ENCODE measurements around the gene DGKI.

DNA sequence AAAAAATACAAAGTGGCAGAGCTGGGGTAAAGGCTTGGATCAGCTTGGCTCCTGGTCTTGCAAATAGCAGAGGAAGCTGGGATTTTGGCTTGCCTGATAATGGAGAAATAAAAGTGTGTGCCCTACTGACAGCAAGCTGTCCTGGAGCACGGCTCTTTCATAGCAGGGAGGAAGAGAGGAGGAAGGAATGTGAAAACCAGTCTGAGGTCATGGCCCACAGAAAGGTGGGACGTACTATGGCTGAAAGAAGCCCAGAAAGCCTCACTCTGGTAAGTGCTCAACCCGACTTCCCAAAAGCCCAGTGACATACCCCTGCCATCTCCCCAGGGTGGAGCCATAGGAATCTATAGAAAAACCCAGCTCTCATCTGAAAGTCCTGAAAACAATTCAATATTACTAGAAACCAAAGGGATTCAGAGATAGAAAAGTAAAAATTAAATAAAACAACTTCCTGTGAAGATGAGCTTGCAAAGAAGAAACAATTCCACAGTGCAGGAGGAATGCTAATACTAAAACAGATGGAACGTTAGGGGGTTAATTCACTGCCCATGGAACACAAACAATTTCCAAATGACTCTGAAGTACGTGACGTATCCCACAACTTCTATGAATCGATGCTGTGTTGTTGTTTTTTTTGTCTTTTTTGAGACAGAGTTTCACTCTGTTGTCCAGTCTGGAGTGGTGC, 256.6 kb downstream of the DGKI start:
- TF ChIP-seq ARHGAP35 (IDR thresholded peaks at IDR 0.05; ENCODE audit: partially characterized antibody) (no peak), FOSL1 (tag; conservative IDR thresholded peaks at IDR 0.05) (no peak), NFIC (IDR thresholded peaks at IDR 0.05) (no peak), POLR2A (conservative IDR thresholded peaks at IDR 0.05) (no peak), MAX (CRISPR knock-in tag; IDR thresholded peaks at IDR 0.05) (no peak), ZBTB33 (CRISPR knock-in tag; IDR thresholded peaks at IDR 0.05) (no peak), POLR3G (IDR thresholded peaks at IDR 0.05; ENCODE audit: extremely low read depth, insufficient read length, insufficient replicate concordance) (no peak), BHLHE40 (IDR thresholded peaks at IDR 0.05; ENCODE audit: low read length) (no peak), CTCF (IDR thresholded peaks at IDR 0.05 in 2 of 3, conservative IDR thresholded peaks at IDR 0.05 in 1 of 3; ENCODE audit: insufficient read depth in 2 of 3, low read depth in 1 of 3, low read length in 3 of 3) (no peak), ESRRA (IDR thresholded peaks at IDR 0.05; ENCODE audit: borderline replicate concordance, low read depth) (no peak), SIRT6 (IDR thresholded peaks at IDR 0.05; ENCODE audit: low read depth, low read length) (no peak), ZFX (CRISPR knock-in tag; IDR thresholded peaks at IDR 0.05) (no peak)
